HG03469 (cell line): ENCODE measurements around the gene NEIL1.
"Not testable (repeated sequence)": the region's sequence is repeated elsewhere in the genome, so short reads cannot be mapped to it uniquely, and the experiment has no call there.

Experiments
- ATAC-seq: cut with Tn5 transposase; IDR thresholded peaks from one replicate; pipeline ENCODE4 v1.9.1; 2021; ENCODE audit warnings: mild to moderate bottlenecking, moderate library complexity, moderate number of reproducible peaks; ENCODE audit not compliant: unreplicated experiment

NEIL1 gene

GRCh38 chr15:75369897-75370581 lies 23.2 kb downstream of the NEIL1 start:
- ATAC-seq: no peak

GRCh38 chr15:75371486-75371885 lies 24.6 kb downstream of the NEIL1 start:
- no peak for ATAC-seq

- ATAC-seq: no peak
These were observed 25.3 kb downstream of the NEIL1 start for GRCh38 chr15:75371901-75372688.

- no peak for ATAC-seq
These were observed 33.9 kb downstream of the NEIL1 start for GRCh38 chr15:75380773-75381172.

- not testable (repeated sequence) for ATAC-seq
These were observed 37.1 kb downstream of the NEIL1 start for GRCh38 chr15:75383986-75384385.

- no peak for ATAC-seq
These were observed 43.0 kb downstream of the NEIL1 start for GRCh38 chr15:75389791-75390382.

- no peak for ATAC-seq
These were observed 50.7 kb downstream of the NEIL1 start for GRCh38 chr15:75397494-75397893.

- no peak for ATAC-seq
These were observed 57.1 kb downstream of the NEIL1 start for GRCh38 chr15:75403892-75404291.
